ENCODE measurements around the gene CDC25A.

Gene CDC25A

GRCh38 chr3:48194446-48195071, 6.3 kb upstream of the CDC25A start:
- DNase-seq, result peak; percentile 35

DNA sequence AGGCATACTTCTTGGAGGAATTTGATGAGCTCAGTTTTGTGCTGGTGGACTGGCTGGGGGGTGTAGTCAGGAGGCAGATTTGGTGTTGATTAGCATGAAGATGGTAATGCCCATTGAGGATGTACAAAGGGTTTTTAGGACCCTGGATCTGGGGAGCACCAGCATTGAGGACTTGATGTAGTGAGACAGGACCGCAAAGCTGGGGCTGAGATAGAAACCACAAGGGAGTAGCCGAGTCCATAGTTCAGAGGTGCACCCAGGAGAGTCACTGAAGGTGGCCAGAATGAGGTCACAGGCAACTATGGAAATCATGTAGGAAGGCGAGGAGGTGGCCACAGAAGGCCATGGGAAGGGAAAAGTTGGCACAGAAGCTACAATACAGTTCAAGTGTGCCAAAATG, 2.7 kb upstream of the CDC25A start:
- DNase-seq, result no peak

DNA sequence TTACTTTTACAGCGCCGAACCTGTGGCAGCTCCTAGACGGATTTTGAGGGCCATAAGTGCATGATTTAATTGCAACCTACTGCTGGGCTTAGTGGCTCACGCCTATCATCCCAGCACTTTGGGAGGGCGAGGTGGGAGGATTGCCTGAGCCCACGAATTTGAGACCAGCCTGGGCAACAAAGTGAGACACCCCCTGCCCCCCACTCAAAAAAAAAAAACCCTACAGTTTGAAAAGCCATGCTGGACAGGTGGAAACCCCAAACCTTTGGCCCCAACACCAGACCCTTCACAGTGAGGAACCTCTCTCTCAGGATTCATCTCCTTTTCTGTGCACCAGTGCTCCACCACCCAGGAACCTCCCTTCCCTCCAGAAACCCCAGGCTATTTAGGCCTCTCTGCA, 1.1 kb upstream of the CDC25A start:
- DNase-seq, result no peak

DNA sequence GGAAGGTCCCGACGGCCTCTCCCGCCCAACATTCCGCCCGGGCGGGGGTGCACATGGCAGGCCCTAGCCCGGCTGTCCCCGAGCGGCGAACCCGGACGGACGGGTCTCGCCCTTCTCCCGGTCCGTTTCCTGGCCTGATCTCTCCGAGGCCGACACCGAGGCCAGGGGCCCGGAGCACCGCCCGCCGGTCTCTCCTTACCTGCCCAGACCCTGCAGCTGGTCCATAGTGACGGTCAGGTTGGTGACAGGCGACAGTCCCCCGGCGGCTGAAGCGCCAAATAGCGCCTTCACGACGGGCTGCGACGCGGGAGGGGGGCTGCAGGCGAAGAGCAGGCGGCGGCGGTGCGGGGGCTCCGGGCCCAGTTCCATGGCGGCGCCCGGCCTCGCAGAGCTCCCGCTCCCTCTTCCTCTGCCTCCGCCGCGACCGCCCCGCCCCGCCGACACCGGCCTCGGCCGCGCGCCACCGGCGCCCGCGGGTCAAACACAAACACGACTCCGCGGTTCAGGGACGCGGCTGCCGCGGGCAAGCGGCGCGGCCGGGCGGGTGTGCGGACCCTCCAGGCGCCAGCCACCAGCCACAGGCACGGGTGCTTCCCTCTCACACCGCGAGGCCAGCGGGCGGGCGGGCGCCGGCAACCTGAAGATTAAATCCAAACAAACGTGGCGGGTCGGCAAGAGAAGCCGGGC, 495 bp downstream of the CDC25A start:
- no peak for DNase-seq

GRCh38 chr3:48187301-48187578, 977 bp downstream of the CDC25A start:
- no peak for DNase-seq

DNA sequence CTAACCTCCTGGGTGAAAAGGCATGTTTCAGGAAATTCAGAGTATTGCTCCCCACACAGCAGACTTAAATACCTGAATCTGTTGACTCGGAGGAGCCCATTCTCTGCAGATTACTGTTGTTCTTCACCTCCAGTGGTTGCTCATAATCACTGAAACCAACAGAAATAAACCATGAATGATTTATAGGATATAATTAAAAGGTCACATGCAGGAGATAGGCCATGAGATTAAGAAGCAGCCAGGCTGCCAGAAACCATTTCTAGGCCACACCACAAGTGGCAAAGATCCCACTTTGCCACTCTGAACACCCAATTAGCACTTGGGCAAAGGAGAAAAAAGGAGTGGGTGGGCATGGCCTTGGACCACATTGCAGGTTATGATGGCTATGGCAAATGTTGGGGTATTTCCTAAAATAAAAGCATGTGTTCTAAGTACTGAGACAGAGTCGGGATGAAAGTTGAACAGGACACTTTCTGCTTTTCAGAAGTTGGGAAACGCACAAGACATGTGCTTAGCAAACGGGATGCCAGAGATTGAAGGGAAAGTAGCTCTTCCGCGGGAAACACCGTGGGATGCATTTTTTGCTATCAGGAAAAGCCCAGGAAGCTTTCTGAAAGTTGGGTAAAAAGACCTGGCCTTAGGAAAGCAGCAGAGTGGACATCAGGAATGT, 1.5 kb downstream of the CDC25A start:
- DNase-seq, result no peak

GRCh38 chr3:48185129-48185528, 3.1 kb downstream of the CDC25A start:
- no peak for DNase-seq

DNA sequence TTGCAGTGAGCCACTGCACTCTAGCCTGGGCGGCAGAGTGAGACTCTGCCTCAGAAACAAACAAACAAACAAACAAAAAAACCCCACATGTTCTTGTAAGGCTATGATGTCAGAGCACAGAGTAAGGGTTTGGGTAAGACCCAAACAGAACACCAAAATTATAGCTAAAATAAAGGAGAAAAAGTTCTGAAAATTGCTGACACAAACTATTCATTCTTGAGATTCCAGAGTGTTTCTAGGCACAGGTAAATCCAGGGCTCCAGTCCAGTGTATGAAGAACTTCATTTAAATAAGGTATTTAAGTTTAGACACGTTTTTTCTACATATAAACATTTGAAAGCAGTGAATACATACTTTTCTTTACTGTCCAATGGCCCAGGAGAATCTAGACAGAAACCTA, 3.9 kb downstream of the CDC25A start:
- DNase-seq, result no peak

- no peak for DNase-seq
These were observed 7.5 kb downstream of the CDC25A start for GRCh38 chr3:48180531-48181253.

GRCh38 chr3:48180021-48180420, 8.2 kb downstream of the CDC25A start:
- DNase-seq, result no peak

GRCh38 chr3:48178072-48178471, 10.1 kb downstream of the CDC25A start:
- no peak for DNase-seq

GRCh38 chr3:48157950-48158376, 30.3 kb downstream of the CDC25A start:
- DNase-seq, result no peak

- DNase-seq, result no peak
These were observed 30.9 kb downstream of the CDC25A start for GRCh38 chr3:48157202-48157840.

DNA sequence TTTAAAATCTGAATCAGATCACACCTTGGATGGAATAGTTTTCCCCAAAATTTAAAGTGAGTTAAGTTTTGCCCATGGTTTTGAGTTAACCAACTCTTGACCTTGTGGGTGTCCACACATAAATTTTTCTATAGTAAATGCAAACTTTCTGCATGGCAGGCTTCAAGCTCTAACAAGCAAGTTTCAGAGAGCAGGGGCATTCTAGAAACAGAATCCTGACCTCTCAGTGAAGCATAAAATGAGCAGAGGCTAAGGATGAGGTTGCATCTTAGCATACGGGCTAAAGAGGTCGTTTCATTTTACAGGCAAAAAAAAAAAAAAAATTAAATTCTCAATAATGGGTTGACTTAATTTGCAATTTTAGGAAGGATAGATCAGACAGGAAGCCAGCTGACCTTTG, 32.1 kb downstream of the CDC25A start:
- DNase-seq, result no peak

GRCh38 chr3:48155122-48155521, 33.1 kb downstream of the CDC25A start:
- no peak for DNase-seq

DNA sequence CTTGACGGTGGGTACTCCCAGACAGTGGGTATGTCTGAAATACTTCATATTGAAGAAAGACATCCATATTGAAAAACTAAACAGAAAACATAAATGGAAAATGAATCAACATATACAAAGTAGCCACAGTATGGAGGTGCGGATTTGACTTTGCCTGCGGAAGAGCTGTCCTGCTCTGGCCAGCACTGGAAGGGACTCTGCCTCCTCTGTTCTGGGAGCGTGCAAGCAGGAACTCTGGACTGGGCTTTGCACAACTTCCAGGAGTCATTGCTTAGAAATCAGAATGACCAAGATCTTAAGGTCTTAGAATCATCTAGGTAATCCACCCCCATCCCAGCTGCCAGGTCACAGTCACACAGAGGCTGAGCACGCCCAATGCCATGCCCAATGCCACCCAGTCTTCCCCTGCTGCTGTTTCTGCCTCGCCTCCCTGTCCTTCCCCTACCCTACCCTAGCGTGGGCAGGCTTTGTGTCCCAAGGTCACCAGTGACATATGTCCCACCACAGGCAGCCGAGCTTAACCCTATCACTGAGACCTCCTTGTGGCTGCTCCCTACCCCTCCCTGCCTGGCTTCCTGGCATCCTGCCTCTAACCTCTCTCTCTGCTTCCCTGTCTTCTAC, 36.3 kb downstream of the CDC25A start:
- DNase-seq, result no peak

GRCh38 chr3:48151058-48151806, 37.0 kb downstream of the CDC25A start:
- DNase-seq, result peak; percentile 35

- DNase-seq, result no peak
These were observed 44.2 kb downstream of the CDC25A start for GRCh38 chr3:48143992-48144391.

DNA sequence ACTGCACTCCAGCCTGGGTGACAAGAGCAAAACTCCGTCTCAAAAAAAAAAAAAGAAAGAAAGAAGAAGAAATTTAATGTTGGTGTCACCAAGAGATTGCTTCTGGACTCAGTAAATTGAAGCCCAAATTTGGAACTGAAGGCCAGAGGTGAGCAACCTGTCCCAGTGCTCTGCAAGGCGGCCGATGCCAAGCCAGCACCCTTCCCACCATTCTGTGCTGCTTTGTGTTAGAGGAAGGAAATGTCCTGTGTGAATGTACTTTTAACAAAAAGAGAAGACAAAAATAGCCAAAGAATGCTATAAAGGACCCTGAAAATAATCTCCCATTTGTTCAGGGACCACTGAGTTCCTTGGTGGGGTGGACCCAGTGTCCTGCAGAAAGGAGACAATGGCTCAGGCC, 44.6 kb downstream of the CDC25A start:
- DNase-seq, result no peak

DNA sequence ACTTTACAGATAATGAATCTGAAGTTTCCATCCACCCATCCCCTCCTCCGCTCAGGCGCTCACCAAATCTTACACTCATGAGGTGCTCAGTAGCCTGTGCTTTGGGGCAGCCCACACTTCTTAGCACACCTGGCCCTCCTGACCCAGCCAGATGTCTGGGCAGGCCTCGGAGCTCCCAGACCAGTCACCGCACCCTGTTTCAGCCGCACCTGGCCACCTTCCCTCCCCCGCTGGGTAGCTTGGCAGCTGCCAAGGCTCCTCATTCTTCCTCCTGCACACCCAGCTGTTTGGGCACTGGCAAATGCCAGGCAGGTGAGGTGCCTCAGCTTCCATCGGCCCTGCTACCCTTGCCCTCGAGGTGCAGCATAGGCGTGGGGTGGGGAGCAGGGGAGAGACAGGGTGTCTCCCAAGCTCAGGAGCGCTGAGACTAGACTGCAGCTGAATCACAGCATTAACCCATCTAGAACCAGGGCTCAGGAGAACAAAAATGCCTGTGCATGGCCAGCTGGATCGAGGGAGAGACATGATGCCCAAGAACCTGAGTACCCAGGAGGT, 45.8 kb downstream of the CDC25A start:
- no peak for DNase-seq

DNA sequence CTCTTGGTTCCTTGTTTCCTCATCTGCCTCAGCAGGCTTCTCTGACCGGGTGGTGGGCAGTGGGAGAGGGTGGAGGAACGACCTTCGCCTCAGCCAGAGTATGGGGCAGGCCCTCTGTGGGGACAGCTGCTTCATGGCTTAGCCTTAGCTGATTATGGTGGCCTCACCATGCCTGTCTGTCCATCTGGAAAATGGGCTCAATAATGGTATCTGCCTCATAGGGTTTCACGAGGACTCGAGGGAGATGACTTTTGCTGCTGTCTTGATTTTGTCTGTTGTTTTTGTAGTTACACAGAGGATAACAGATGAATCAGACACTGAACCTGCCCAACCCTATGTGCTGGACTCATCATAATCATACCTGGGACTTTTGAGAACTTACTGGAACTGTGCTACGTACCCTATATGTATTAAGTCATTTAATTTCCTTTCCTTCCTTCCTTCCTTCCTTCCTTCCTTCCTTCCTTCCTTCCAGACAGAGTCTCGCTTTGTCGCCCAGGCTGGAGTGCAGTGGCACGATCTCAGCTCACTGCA, 46.5 kb downstream of the CDC25A start:
- DNase-seq, result no peak
